OCI-M2 (cell line): ENCODE measurements around the gene AKR1A1.

Source experiments
- DNase-seq: peaks from one replicate; lab custom pipeline; 2025; ENCODE audit not compliant: unreplicated experiment; lab: John Stamatoyannopoulos, UW

The AKR1A1 gene

DNA sequence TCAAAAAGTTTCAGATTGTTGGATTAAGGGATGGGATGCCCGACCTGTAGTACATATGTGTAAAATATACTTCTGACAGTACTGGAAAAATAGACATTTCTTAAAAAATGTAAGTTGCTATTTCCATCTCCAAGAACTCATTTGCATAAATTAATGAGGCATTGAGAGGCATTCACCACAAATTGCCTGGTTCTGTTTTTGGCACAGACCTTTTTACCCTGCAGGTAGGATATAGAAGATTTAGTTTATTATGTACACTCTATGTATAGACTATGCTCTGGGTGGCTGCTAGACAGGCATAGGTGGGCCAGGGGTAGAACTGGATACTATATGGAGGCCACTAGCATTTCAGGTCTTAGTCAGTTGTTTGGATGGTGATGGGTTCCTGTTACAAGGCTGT lies 65.3 kb downstream of the AKR1A1 start:
- no peak for DNase-seq

DNA sequence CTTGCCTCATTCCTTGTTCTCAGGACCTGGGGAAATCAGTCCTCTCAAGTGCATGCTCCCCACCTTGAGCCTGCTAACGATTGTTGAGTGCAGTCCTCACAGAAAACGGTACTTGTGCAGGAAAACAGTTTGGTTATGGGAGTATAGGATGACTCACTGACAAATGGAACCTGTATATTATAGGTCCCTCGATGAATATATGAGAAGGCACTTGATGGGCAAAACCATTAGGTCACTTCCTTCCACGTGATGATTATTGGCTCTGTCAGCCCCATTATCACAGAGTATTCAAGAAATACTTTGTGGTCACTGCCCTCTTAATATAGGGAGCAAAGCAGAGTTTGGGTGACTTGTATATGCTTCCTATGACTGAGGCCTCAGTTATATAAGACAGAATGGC lies 67.0 kb downstream of the AKR1A1 start:
- DNase-seq, result no peak

DNA sequence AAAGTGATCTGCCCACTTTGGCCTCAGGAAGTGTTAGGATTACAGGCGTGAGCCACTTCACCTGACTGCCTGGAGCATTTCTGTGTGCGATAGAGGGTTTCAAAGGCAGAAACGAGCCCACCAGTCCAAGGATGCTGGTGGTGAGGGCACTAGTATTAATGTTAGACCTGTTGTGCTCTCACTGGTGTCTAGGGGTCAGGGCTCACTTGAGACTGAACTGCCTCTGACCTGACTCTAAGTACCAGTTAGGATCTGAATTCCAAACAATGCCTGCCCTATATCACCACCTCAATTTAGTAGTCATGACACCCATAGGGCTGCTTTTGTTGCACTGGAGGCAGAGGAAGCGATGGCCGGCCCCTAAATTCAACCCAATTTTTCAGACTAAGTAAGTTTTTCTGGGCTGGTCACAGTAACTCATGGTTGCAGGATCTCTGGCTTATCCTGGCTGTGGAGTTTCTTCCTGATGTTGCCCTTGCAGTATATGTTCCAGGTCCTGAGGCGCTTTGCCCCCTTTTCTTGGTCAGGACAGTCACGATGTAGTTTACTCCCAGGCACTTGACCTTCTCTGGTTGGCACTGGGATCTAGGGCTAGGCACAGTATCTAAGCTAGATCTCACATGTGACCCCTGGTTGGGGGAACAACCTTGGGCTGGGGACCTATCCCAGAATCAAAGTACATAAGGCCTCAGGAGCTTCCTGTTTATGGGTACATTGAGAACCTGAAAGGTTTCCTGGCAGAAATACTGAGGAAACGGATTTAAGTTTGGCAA lies 68.7 kb downstream of the AKR1A1 start:
- DNase-seq, result no peak
